HG03575 (cell line): ENCODE data around the gene CETN3.
"Not testable (repeated sequence)": the region's sequence is repeated elsewhere in the genome, so short reads cannot be mapped to it uniquely, and the experiment has no call there.

Experiments used
- ATAC-seq: cut with Tn5 transposase; IDR thresholded peaks from one replicate; pipeline ENCODE4 v1.9.1; 2021; ENCODE audit not compliant: unreplicated experiment, insufficient number of reproducible peaks, low FRiP score; ENCODE audit errors: extremely low read depth

Gene CETN3

GRCh38 chr5:90386099-90386710, 23.4 kb downstream of the CETN3 start:
- no peak for ATAC-seq

GRCh38 chr5:90384389-90384788, 25.2 kb downstream of the CETN3 start:
- no peak for ATAC-seq

- ATAC-seq = no peak
These were observed 25.7 kb downstream of the CETN3 start for GRCh38 chr5:90383903-90384302.

GRCh38 chr5:90381213-90381929, 28.2 kb downstream of the CETN3 start:
- ATAC-seq = no peak

GRCh38 chr5:90379652-90380051, 29.9 kb downstream of the CETN3 start:
- no peak for ATAC-seq

GRCh38 chr5:90378752-90379151, 30.8 kb downstream of the CETN3 start:
- ATAC-seq = no peak

- ATAC-seq = not testable (repeated sequence)
These were observed 38.3 kb downstream of the CETN3 start for GRCh38 chr5:90371269-90371668.

- no peak for ATAC-seq
These were observed 40.9 kb downstream of the CETN3 start for GRCh38 chr5:90368454-90369246.

- ATAC-seq = no peak
These were observed 41.7 kb downstream of the CETN3 start for GRCh38 chr5:90367879-90368278.

- no peak for ATAC-seq
These were observed 42.6 kb downstream of the CETN3 start for GRCh38 chr5:90366948-90367347.

GRCh38 chr5:90365328-90365727, 44.2 kb downstream of the CETN3 start:
- ATAC-seq = no peak

- no peak for ATAC-seq
These were observed 50.3 kb downstream of the CETN3 start for GRCh38 chr5:90359073-90359920.

GRCh38 chr5:90356622-90357021, 52.9 kb downstream of the CETN3 start:
- no peak for ATAC-seq

GRCh38 chr5:90356176-90356575, 53.4 kb downstream of the CETN3 start:
- no peak for ATAC-seq

- ATAC-seq = no peak
These were observed 53.9 kb downstream of the CETN3 start for GRCh38 chr5:90355635-90356034.

GRCh38 chr5:90353254-90353653, 56.3 kb downstream of the CETN3 start:
- ATAC-seq = no peak

- no peak for ATAC-seq
These were observed 58.5 kb downstream of the CETN3 start for GRCh38 chr5:90351101-90351500.

GRCh38 chr5:90347462-90347861, 62.1 kb downstream of the CETN3 start:
- no peak for ATAC-seq

- no peak for ATAC-seq
These were observed 63.9 kb downstream of the CETN3 start for GRCh38 chr5:90345684-90346083.
